CMK (cell line): ENCODE measurements around the gene CRACR2A.

ENCODE experiments used
- DNase-seq: peaks from one replicate; pipeline ENCODE4 v3.0.0-alpha.2; 2010; ENCODE audit warnings: low read depth

The CRACR2A gene

GRCh38 chr12:3565985-3566384 lies 186.9 kb downstream of the CRACR2A start:
- no peak for DNase-seq
